Endothelial cell of umbilical vein (primary cell): ENCODE results near the gene RGPD6.
"Not testable (repeated sequence)": the region's sequence is repeated elsewhere in the genome, so short reads cannot be mapped to it uniquely, and the experiment has no call there.

Experiments
- POLR2A ChIP-seq: IDR thresholded peaks from 2 replicates; pipeline ENCODE4 v1.6.1; 2012; ENCODE audit warnings: low read depth, mild to moderate bottlenecking, control low read depth, low read length
- POLR2AphosphoS5 ChIP-seq: IDR thresholded peaks from 2 replicates; pipeline ENCODE4 v1.6.1; 2012; ENCODE audit warnings: low read depth, mild to moderate bottlenecking, control low read depth, low read length, moderate library complexity; ENCODE audit not compliant: insufficient read depth
- TF ChIP-seq, protein P1 (sequence below), 2 donors: IDR thresholded peaks; 1 replicate in 1 of 2; 2 replicates in 1 of 2; pipeline ENCODE4 v1.5.1; 2011; ENCODE audit warnings: low read length in 2 of 2, mild to moderate bottlenecking in 2 of 2, moderate library complexity in 2 of 2, control low read depth in 1 of 2, inconsistent platforms in 1 of 2, low read depth in 1 of 2; ENCODE audit not compliant: insufficient read depth in 1 of 2; ENCODE audit errors: extremely low read depth in 1 of 2

DNA sequence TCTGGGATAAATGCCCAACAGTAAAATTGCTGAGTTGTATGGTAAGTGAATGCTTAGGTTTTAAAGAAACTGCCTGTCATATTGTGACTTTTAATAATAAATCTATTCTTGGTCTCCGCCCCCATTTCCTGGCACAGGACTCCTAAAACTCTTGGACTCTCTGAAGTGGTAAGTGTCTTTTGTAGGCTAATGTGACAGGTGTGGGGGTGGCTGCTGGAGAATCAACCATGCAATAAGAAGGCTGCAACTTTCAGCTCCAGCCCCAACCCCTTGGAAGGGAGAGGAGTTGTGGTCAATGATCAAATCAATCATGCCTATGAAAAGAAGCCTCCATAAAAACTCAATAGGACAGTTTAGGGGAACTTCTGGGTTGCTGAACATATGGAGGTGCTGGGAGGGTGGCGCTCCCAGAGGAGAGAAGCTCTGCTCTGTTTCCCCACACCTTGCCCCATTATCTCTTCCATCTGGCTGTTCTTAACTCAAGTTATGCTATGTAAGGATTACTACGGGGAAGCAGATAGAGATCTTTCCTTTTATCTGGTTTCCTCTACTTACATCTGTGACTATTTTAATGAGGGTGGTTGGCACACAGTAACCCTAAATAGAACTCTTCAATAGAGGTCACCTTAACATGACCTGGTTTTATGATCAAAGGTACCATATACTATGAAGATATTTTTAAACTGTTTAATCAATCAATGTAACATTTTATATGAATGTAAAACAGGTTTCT lies 101.2 kb downstream of the RGPD6 start:
- not testable (repeated sequence) for TF ChIP-seq POLR2A, POLR2AphosphoS5
- TF ChIP-seq, protein P1, sequence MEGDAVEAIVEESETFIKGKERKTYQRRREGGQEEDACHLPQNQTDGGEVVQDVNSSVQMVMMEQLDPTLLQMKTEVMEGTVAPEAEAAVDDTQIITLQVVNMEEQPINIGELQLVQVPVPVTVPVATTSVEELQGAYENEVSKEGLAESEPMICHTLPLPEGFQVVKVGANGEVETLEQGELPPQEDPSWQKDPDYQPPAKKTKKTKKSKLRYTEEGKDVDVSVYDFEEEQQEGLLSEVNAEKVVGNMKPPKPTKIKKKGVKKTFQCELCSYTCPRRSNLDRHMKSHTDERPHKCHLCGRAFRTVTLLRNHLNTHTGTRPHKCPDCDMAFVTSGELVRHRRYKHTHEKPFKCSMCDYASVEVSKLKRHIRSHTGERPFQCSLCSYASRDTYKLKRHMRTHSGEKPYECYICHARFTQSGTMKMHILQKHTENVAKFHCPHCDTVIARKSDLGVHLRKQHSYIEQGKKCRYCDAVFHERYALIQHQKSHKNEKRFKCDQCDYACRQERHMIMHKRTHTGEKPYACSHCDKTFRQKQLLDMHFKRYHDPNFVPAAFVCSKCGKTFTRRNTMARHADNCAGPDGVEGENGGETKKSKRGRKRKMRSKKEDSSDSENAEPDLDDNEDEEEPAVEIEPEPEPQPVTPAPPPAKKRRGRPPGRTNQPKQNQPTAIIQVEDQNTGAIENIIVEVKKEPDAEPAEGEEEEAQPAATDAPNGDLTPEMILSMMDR (IDR thresholded peaks at IDR 0.05; ENCODE audit: extremely low read depth in 1 of 2, insufficient read depth in 1 of 2, low read depth in 1 of 2, low read length in 2 of 2): not testable (repeated sequence)
